HG02885 (cell line): ENCODE results near the gene GALNTL6.

Source experiments
- ATAC-seq: cut with Tn5 transposase; IDR thresholded peaks from one replicate; pipeline ENCODE4 v1.9.1; 2021; ENCODE audit warnings: mild to moderate bottlenecking; ENCODE audit not compliant: unreplicated experiment, poor library complexity

Gene GALNTL6

DNA sequence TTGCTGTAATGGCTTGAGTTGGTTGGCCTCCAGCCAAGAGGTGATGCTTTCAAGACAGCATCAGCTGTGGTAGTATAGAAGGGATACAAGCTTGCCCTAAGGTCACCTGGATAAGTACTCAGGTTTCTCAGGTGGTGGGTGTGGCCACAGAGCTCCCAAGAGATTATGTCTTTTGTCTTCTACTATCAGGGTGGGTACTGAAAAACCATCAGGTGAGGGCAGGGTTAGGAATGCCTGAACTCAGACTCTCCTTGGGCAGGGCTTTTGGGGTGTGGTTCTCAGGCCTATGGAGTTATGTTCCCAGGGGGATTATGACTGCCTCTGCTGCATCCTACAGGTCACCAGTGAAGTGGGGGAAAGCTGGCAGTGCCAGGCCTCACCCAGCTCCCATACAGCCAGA lies 700.8 kb downstream of the GALNTL6 start:
- ATAC-seq = no peak

DNA sequence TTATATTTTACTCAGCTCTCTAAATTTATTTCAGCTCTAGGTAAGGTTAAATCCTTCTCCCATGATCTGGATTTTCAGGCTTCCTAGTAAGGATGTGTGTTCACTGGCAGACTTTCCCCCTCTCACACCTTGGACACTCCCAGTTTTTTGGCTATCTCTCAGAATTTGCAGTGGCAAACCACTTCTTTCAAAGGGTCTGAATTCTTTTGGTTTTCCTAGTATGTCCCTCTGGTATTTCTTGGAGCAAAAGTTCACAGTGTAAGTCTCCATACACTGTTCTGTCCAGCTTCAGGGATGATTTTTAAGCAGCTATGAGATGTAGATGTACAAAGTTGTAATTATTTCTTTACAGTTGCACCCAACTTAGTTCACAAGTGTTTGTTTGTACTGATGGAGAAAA lies 701.6 kb downstream of the GALNTL6 start:
- ATAC-seq = no peak

DNA sequence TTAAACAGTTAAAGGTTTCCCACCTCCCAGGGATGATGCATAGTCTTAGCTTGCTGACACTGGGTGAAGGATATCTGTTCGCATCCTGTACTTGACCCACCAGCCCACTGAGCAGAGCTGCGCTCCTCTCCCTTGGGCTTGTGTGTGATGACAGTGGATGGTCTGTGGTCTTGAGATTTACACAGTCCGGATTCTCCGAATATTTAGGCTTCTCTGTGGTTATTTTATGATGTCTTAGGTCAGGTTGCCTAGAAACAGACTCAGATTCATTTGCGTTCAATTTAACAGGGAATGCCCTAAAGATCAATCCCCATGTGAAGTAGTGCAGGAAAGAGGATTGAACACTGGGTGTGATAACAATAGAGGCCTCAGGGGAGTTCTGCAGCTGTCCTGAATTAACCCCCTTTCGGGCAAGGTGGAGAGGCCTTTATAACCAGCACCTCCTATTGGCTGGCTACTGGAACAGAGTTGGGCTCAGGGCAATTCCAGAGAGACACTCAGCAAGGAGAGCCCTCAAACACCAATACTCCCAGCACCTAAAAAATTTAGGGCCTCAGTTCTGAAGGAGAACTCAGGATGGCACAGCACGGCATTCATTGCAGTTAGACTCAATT lies 702.2 kb downstream of the GALNTL6 start:
- ATAC-seq = no peak

DNA sequence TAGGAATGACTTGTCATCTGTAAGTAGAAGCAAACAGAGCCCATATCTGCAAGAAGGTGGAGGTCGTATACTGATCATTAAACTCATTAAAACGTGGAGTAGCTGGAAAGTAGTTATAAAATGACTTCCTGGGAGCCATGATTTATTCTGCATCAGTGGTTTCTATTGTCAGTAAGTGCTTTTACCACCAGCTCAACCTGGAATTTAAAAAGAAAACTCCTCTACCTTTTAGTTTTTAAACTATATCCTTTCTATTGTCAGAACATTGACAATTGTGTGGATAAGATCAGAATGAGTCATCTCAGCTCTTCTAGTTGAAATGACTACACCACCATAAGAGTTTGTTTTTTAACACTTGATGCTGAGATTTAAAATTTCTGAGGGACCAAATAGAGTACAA lies 704.2 kb downstream of the GALNTL6 start:
- no peak for ATAC-seq

GRCh38 chr4:172521248-172521647 lies 708.0 kb downstream of the GALNTL6 start:
- no peak for ATAC-seq

GRCh38 chr4:172521680-172522079 lies 708.5 kb downstream of the GALNTL6 start:
- no peak for ATAC-seq

GRCh38 chr4:172543249-172543648 lies 730.0 kb downstream of the GALNTL6 start:
- ATAC-seq = no peak

DNA sequence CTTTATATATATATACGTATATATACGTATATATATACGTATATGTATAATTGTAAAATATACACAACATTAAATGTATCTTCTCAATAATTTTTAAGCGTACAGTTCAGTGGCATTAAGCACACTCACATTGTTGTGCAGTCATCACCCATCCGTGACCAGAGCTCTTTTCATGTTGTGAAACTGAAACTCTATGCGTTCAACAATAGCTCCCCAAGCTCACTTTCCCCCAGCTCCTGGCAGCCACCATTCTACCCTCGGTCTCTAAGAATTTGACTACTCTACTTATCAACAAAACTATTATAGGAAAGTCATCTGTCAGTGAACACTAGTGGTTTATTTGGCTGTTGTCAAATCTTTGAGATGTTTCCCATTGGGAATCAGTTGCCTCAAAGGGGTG lies 733.6 kb downstream of the GALNTL6 start:
- ATAC-seq = peak; percentile 97

- no peak for ATAC-seq
These were observed 734.5 kb downstream of the GALNTL6 start for GRCh38 chr4:172547724-172548123.

GRCh38 chr4:172553216-172553615 lies 740.0 kb downstream of the GALNTL6 start:
- ATAC-seq = no peak

DNA sequence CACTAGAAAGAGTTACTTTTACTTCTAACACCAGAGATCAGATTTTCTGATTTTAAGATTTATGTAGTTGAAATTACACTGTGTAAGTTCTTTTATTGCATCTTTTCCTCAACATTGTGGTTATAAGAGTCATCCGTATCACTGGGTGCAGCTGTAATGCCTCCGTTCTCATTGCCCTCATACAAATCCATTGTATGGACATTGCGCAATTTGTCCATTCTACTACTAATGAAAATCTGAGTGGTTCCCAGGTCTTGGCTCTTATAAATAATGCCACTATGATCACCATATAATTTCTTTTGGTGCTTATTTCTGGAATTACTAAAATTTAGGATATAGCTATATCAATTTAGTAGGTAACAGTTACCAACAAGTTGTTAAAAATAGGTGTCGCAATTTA lies 741.4 kb downstream of the GALNTL6 start:
- no peak for ATAC-seq

DNA sequence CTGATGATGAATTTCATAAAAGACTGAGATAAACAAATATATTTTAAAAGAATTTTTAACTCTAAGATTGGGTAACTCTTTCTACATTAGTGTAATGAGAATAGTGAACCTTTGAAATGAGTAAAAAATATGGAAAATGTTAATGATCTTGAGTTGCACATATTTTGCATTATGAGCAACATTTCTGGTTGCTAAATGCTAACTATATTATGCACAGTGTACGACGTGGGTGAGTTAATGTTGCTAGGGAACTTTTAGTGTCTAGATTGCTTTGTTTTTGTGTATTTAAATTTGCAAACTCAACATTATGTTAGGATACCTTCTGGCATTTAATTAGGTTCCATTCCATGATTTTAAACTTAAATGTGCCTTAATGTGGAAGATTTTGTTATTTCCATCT lies 742.5 kb downstream of the GALNTL6 start:
- no peak for ATAC-seq

GRCh38 chr4:172573899-172574298 lies 760.7 kb downstream of the GALNTL6 start:
- ATAC-seq = no peak

DNA sequence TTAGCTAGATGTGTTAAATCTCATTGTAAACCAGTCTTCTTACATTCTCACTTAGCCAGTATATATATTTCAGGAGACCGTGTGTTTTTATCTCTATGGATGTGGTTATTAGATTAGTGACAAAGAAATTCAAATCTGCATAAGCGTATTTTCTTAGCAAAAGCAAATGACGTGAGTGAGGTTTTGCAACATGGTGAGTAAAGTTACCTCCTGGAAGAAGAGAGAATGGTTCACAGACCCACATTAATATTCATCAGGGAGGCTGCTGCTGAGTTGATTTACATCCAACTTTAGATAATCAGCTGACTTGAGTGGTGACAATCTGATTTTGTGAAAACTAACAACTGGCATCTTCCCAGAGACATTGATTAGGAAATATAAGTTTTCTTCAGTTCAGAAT lies 765.5 kb downstream of the GALNTL6 start:
- no peak for ATAC-seq

DNA sequence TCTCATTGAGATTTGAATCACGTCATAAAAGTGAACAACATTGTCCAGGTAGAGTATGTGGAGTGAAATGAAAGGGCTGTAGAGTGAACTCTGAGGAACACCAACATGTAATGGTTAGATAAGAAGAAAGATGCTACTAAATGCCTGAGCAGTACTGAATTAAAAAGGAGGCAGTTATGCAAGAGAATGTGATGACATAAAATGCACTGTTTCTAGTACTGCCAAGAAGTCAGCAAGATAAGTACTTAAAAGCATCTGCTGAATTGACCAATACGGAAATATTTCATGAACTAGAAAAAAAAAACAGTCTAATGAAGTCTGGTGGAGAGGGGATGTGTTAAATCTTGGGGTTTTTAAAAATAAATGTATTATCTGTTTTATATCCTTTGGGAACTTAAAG lies 771.6 kb downstream of the GALNTL6 start:
- ATAC-seq = no peak

GRCh38 chr4:172596206-172596605 lies 783.0 kb downstream of the GALNTL6 start:
- no peak for ATAC-seq

GRCh38 chr4:172599554-172599953 lies 786.4 kb downstream of the GALNTL6 start:
- ATAC-seq = no peak

- no peak for ATAC-seq
These were observed 788.0 kb downstream of the GALNTL6 start for GRCh38 chr4:172601195-172601594.

DNA sequence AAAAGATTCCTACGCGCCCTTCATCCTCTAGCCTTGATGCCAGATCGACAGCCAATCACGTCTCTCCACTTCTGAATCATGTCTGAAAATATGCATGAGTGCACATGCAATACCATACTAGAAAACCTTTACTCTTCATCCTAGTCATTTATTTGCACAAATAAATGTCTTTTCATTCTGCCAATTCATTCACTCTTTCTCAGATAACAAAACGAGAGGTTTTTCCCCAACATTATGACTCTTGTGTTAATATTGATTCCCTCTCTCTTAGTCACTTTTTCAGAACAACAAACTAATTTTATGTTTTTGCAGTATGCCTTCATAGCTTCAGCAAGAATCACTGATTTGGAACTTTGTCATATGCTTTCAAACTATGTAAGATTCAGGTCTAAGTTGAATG lies 806.0 kb downstream of the GALNTL6 start:
- ATAC-seq = no peak

DNA sequence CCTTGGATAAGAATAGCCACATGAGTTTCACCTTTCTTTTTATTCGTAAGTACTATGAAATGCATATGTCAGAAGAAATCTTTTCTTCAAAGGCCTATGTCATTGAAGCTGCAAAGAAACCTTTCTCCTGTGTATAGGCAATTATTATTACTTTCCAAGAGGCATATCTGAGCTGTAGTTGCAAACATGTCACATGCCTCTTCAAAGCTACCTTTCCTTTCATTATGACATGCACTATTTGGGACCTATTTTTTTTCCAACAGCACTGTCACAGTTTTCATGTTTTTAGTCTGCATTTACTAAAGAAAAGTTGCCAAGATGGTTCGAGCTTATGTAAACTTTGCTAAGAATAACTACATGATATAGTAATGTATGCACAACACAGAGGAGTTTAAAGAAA lies 806.6 kb downstream of the GALNTL6 start:
- ATAC-seq = no peak

DNA sequence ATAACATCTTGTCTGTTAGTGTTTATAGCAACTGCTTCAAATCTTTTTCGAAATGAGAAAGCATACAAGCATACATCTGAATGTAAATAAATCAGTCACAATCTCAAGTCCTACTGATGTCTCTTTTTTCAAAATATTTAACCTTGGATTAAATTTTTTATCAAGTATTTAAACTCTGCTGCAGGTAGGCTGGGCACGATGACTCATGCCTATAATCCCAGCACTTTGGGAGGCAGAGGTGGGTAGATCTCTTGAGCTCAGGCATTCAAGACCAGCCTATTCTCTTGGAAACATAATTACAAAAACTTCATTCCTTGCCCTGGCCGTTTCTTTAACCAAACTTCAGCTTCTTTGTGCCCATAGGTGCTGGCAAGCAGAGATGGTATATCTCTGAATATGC lies 815.1 kb downstream of the GALNTL6 start:
- ATAC-seq = no peak

DNA sequence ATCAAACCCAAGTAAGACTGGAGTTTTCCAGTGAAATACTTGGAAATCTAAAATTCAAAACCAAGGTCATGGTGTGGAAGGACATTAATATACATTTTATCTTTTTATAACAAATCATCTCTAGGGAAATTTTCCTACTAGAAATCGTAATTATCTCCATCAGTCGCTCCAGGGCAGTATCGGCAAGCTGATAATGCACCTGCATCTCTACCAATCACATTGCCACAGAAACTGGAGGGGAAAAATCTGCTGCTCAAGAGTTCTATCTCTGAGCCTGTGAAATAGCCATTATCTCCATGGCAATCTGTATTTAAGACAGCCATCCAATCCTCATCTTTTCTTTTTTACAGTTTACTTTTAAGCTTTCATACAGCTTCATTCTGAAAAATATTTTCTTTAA lies 817.1 kb downstream of the GALNTL6 start:
- ATAC-seq = no peak

DNA sequence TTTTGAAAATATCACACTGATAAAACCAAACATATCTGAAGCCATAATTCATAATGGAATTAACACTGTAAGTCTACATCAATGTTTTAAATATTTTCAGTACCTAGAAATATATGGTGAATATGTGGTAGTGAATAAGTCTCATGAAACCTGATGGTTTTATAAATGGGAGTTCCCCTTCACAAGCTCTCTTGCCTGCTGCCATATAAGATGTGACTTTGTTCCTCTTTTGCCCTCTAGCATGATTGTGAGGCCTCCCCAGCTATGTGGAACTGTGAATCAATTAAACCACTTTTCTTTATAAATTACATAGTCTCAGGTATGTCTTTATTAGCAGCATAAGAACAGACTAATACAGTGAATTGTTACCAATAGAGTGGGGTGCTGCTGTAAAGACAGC lies 818.6 kb downstream of the GALNTL6 start:
- no peak for ATAC-seq
